HG03565 (cell line): ENCODE data around the gene GPR161.
"Not testable (repeated sequence)": the region's sequence is repeated elsewhere in the genome, so short reads cannot be mapped to it uniquely, and the experiment has no call there.

ENCODE experiments used
- ATAC-seq: cut with Tn5 transposase; IDR thresholded peaks from one replicate; pipeline ENCODE4 v1.9.1; 2021; ENCODE audit warnings: mild to moderate bottlenecking, moderate library complexity; ENCODE audit not compliant: unreplicated experiment

The GPR161 gene

DNA sequence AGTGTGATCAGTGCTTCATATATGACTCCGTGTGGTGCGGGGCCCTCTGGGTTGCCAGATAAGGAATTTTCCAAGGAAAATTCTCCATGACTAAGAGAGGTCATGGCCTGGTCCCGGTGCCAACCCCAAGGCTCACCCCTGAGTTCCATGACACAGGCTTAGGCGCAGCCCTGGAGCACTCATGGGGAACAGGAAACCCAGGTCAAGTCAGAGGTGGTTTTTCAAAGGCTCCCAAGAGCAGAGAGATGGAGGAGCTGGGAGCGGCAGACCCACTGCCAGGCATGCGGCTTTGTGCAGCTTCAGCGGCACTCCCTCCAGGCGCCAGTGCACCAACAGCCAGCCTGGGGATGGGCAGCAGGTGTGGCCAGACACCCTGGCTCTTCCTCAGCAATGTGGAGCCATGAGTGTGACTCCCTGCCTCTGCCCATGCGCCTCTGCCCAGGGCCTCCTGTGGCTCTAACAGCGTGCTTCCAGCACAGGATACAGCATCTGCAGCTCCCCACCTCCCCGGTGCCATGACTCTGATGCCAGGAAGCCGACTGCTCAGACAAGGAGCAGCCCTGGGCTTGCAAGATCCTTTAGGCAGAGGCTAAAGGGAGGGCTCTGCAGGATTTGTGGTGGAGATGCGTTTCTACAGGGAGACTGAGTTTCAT lies 47.3 kb downstream of the GPR161 start:
- ATAC-seq: no peak

DNA sequence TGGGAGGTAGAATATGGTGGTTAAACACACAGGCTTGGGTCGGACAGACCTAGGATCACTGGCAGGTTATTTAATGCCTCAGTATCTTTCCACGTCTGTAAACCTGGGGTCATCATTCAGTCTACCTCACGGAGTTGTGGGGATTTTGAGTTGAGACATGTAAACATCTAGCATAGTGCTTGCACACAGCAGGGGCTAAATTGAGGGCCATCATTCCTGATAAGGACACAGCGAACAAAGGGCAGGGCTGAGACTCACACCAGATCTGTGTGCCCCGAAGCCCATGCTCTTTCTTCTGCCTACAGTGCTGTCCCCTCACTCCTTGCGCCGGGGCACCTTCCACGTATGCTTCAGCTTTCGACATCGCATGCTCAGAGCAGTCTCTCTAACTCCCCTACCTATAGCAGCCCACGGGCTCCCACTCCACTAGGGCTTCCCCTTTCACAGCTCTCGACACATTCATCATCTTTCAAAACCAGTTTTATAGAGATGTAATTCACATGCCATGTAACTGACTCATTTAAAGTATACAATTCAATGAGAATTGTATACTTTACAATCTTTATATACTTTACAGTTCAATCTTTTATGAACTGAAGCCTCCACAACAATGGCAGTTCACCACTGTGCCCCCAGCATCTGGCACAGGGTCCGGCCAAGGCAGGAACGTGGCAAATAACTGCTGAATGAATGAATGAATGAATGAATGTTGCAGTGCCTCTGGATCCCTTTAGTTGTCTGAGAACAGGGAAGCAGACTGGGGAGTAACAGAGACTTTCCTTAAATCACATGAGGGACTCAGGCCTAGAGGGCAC lies 48.0 kb downstream of the GPR161 start:
- no peak for ATAC-seq

DNA sequence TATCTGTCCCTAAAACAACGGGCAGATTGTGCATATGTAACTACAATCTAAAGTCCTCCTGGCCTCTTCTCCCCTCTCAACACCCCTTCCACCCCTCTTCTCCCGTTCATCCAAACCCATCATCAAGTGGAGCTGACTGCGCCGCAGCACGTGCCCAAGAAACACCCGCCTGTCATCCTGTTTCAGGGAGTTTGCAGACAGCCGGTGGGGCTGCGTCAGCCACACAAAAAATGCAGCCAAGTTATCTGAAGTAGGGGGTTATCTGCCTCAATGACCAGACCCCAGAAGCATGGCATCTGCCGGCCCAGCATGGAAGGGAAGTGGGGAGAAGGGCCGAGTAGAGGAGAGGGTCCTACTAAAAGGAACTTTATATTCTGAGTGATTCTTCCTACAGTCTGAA lies 49.0 kb downstream of the GPR161 start:
- no peak for ATAC-seq

DNA sequence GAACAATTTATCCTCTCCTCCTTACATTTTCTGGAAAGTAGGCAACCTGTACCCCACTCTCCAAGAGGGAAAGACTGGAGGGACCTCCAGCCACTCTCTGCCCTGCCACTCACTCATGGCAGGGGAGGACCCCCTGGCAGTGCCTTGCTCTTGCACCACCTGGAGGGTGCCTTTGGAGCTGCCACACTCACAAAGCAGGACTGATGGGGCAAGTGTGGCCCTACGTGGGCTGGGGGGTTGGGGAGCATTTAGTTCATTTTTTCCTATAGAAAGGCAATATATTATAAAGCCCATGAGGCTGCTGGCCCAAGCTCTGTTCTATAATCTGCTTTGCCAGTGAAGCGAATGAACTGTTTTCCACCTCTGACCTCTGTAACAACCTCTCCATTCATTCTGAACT lies 50.3 kb downstream of the GPR161 start:
- no peak for ATAC-seq

DNA sequence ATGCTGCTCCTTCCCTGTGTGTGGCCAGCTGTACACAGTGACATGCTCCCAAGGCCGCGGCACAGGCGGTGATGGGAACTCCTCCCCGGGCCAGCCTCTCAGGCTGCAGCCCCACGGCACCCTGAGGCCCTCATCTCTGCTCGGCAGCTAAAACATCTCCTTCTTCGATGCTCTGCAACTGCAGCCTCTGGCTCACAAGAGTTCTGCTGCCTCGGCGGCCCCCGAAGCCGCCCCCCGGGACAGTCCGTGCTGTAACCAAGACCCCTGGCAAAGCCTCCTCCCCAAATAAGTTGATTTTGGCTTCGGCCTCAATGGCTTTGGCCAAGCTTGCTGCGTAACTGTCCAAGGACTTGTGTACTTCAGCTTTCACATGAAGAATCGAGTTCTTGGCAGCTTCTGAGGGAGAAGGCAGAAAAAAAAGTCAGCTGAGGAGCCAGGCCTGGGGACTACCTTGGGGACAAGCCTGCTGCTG lies 51.3 kb downstream of the GPR161 start:
- no peak for ATAC-seq

DNA sequence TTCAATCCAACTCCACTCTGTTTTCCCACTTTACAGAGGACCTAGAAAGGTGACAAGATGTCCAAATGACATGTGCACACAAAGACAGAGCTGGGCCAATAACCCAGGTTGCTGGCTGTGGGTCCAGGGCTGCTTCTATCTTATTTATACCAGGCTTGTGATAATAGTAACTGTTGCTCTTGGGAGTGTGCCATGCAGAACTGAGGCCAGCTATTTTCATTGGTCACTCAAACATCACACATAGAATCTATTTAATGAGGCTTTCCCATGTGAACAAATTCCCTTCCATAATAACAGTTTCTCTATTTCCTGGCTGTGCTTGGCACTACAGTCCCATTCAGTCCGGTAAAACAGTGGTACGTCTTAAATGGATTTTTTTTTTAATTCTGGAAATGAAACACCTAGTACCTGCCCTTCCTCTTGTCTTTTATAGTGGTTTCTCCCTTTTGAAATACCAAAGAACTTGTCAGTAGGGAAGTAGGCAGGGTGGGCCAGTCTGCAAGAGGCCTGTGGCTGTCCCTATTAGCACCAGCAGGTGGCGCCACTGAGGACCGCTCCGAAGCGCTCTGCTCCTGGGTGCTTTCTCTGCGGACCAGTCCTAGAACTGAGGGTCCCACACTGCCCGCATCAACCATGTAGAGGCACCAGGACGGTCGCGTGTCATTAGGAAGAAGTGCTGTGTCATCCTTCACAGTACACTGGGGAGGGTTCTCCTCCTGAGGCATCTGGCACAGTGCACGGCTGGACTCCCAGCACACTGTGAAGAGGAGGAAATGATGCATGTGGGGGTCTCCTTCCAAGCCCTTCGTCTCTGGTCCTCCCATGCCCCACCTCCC lies 52.1 kb downstream of the GPR161 start:
- ATAC-seq: no peak

DNA sequence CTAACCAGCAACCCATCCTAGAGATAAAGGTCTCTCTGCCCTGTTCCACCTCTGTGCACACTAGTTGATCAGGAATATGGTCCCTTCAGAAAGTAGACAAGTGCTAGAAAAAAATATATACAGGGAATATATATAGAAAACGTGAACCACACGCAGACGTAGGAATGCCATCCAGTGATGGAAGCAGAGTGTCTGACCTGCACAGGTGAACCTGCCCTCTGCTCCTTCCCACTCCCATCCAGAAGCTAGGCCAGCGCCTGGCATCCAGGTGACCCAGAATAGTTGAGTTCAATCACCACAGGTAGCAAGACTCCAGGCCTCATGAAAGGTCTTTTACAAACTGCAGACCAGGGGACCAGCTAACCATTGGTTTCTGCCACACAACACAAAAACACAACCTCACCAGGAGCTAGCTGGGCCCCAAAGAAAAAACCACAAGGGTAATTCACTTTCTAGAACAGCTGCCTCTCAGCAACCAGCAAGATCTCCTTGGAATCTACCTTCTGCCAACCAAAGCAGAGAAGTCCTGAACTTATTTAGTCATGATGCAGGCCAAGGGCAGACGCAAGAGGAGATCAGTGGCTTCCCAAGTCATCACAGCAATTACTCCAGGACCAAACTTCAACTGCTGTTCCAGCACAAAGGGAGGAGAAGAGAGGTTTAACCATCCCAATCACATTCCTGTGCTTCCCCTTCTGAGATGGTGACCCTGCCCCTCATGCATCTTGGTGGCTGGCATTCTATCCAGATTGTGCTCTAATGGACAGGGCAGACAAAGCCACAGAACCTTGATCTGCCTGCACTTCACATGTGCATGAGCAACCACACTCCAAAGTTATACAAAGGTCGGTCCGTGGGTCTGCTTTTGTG lies 53.0 kb downstream of the GPR161 start:
- no peak for ATAC-seq

DNA sequence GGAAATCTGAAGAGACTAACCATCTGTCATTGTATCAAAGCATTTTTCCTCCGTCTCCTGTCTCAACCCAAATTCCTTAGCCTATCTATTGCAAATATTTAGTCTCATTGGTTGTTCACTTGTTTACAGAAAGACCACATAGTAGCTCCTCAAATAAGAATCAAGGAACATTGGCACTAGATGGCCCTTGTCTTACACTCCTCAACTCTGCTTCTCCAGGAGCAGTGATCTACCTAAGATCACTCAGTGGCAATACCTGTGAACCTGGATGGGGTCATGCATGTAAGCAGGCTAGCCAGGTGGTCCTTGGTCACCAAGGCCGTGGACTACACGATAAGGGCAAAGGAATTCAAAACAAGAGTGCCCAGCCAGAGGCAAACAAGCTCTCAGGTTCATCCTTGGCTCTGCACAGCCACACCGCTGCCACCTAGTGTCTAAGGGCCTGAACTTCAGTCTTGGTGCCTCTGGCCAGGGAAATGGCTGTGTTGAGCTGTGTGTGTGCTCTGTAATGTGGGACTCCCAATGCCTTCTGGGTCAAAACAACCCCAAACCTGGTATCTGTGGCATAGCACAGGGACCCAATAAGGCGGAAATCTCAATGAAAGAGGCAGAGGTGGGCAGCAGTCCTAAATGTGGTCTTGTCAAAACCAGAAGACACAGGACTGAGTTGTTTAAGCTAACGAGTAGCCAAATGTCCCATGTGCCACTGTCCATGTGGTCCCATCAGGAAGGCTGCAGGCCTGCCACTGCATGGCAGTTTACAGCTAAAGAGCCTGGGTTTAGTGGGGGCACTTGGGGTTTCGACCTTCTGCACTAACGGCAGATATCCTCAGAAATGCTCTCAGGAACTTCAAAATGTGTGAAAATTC lies 54.5 kb downstream of the GPR161 start:
- ATAC-seq: peak; percentile 78

DNA sequence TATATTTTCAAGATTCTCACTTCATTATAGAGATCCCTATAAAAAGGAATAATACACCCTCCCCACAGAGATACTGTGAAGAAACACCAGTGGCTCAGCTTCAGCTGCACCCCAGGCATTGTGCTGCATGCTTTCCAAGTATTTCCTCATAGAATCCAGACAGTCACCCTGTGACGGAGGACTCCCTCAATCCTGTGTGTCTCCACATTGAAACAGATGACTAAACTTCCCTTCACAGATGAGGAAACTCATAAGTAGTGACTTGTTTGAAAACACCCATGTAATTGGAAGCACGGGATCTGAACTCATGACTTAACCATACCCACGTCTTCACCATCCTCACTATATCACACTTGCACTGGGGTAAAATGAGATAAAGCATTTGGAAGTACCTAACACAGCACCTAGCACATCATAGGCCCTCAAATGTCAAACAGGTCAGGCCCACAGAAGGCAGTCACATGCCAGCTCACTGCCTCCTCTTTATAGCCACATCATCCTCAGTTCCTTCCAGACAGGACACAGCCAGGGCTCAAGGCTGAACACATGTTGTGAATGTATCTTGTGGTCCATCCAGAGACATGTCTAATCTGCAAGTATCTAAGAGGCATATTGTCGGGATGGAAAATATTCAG lies 55.2 kb downstream of the GPR161 start:
- ATAC-seq: no peak

DNA sequence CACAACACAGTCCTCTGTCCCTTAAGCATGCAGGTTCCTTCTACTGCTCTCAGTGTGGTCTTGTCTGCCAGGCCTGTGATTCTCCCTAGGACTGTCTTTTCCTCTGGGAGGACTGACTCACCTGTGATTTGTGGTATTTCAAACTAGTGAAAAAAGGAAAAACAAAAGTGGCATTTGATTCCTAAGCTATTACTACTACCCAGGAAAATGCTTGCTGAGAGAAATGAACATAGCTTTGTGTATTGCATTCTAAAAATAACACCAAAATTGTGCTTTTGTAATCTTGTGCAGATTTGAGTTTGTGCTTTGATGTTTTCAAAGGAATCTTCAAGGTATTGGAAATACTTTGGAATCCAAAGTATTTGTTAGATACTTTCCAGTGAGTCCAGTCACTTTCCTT lies 57.0 kb downstream of the GPR161 start:
- ATAC-seq: no peak

DNA sequence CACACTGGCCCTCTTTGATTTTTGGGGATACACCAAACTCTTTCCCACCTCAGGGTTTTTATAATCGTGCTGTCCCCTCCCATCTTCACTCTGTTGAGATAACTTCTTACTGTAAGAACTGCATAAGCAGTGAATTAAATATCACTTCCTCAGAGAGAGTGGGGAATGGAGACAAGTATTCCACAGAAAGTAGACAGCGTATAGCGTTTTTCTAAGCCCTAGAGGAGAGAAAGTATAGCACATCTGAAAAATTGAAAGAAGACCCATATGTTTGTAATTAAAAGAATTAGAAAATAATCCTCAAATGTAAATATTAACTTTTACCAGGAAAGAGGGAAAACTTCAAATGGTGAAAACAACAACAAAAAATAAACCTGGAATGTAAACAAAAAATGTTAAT lies 67.3 kb downstream of the GPR161 start:
- no peak for ATAC-seq

DNA sequence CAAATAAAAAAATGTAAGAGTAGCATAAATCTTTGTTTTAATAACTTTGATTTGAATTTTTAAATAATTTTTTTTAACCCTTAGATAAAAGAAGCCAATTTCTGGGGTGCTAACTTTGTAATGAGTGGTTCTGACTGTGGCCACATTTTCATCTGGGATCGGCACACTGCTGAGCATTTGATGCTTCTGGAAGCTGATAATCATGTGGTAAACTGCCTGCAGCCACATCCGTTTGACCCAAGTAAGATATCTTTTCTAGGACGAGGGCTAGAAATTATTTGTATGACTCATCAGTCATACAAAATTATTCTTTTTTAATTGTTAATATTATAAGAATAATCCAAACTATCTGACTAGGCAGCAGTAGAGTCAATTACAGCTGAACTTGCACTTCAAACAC lies 71.2 kb downstream of the GPR161 start:
- ATAC-seq: no peak

DNA sequence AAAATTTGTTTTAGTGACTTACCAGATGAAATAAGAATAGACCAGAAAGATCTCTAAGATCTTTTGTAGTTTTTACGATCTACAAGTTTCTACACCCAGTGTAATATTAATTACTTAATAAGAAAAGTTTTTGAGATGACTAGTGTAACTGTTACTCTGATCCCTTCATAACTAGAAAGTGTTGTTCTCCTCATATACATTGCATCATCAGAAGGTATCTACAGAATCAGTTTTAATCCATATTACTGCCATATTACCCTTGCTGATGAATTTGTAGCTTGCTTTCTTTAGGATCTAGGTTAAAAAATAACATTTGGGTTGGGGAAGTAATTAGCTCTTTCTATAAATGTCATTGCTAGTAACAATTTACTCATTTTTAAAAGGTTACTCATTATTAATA lies 72.5 kb downstream of the GPR161 start:
- ATAC-seq: no peak

DNA sequence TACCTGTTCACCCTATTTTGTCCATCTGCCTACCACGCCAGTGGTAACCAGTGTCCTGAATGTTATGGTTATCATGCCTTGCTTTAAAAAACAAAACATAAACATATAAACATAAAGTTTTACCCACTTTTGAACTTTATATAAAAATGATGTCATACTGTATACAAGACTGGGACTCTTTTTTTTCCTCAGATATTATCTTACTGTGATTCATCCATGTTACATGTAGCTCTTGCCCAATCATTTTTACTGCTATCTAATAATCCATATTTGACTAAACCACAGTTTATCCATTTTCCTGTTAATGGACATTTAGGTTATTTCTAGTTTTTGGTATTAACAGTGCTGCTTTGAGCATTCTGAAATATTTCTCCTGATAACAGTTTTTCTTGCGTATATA lies 78.8 kb downstream of the GPR161 start:
- no peak for ATAC-seq

DNA sequence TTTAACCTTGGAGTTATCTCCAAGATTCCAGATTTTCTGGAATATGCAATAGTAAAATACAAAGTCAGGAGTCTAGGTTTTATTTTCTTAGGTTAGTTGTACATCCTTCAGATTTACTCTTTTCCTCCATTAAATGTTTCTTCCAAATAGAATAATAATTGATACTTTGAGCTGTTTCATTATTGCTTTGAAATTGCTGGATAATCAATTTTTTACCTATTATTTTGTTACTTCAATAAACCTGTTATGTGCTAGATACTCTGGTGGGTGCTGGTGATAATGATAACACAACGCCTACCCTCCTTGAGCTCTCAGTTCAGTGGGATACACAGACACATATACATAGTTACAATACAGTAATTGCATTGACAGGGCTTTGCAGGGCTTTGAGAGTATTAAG lies 79.4 kb downstream of the GPR161 start:
- no peak for ATAC-seq

DNA sequence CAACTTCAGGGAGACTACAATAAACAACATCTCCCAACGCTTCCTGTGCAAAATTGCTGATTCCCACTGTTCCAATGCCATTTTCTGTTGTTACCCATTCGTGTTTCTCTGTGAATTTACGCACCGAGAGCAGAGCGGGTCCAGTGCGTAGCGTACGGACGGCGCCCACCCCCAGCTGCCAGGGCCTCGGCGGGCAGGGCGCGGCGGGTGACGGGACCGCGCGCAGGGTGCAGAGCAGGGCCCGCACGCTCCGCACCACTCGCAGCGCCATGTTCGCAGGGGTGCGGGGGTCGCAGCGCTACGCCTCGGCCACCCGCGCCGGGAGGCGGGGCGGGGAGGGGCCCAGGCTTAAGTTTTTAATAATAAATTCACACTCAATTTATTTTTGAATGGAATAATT lies 80.6 kb downstream of the GPR161 start:
- not testable (repeated sequence) for ATAC-seq

DNA sequence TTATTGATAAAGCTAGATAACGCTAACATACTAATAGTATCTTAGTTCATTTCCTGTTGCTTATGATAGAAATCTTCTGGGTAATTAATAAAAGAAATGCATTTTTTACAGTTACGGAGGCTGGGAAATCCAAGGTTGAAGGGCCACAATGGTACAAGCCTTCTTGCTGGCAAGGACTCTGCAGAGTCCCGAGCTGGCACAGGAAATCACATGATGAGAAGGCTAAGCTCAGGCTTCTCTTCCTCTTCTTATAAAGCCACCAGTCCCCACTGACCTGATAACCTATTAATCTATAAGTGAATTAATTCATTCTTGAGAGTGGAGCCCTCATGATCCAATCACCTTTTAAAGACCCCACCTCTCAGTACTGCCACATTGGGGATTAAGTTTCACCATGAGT lies 82.6 kb downstream of the GPR161 start:
- ATAC-seq: no peak

DNA sequence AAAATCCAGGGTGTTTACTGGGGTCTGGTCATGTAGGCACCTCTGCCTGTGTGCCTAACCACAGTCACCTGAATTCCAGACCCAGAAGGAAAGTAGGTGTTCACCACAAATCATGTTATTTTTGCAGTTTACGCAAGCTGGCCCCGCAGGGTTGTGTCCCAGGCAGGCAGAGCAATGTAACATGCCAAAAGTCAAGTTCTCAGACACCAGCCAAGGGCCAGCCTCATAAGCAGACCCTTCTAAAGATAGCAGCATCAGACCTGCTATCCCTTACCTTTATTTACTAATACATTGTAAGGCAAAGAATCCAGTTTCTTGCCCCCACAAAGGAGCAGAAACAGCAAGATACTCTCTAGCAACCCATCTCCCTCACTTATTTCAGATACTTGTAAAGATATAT lies 83.0 kb downstream of the GPR161 start:
- ATAC-seq: no peak

DNA sequence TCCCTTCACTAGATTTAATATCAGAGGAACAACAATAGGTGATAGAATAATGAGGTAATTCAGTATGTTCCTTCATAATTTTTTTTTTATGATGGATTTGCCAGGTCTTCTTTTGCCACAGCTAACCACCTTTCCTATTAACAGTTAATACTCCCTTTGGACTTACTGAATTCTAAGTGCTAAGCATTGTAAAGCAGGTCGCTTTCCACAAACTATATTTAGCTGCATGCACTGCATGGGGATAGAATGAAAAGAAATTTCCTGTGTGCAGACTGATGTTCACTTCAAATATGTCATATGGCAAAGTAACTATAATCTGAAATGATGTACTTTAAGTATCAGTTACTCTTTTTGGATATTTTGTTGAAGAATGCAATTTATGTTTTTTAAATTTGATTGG lies 85.8 kb downstream of the GPR161 start:
- no peak for ATAC-seq
